ENCODE data around the gene MFSD6.

The MFSD6 gene

DNA sequence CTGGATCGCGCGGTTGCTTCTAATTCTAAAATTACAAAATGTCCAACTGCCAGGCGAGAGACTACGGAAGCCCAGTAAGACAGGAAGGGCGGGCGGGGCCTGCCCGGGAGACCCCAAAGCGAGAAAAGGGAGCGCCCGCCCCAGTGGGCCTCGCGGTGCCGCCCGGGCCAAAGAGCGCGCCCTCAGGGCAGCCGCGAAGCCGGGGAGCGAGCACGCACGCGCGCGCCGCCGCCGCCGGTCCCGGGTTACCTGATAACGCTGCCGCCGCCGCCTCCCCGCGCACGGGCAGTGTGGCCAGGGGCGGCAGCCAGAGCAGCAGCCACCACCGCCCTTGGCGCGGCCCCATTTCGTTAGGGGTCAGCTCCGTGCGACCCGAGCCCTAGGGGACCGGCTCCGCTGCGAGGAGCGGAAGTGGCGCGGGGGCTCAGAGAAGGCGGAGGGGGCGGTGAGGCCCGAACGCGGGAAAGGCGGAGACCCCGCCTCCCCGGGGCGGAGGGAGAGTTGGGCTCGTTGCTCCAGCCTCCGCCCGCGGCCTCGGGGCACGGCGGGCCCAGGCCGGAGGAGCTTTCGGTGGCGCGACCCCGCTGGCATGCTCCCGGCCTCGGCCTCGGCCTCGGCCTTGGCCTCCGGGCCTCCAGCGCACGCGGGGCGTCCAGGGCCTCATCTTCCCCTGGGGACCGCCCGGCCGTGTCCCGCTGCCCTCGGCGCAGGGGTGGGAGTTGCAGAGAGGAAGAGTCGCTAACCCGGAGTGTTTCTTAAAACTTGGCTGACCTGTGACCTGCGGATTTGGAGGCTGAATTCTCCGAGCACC, 126.4 kb downstream of the MFSD6 start, which contains the start of gene NEMP2:
Gene NEMP2 (minus strand): TSS at position 413 of the 811 bp plus-strand sequence. CDS start 67 bp downstream, at position 346.
- peak; percentile 82 for DNase-seq

DNA sequence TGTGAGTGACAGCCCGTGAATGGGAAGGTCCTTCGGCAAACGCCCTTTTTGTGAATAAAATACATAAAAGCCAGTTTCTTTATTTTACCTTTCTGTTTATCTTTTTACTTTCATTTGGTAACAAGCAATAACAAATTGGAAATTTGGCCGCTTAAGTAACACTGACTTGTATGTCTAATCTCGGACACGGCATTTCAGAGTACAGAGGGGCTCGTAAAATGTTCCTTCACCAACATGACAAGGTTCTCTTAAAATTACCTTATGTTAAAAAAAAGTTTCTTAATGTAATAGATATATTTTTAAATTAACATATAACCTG, 126.9 kb downstream of the MFSD6 start:
- peak; percentile 39 for DNase-seq

DNA sequence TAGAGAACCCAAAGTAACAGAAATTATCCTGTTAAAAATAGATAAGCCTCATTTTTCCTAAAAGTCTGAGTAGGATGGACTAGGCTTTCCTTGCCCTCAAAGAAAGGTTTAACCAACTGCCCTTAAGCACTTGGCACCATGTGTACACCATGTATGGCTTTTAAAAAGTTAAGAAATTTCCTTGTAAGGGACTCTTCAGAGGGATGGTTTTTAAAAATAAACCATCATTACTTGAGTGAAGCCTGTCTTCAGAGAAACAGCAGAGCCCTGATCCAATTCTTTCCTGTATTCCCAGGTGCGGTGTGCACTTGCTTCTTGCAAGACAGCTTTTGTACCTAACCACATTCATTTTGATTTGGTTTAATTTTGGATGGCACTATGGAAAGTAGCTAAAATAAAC, 127.4 kb downstream of the MFSD6 start:
- peak; percentile 46 for DNase-seq

DNA sequence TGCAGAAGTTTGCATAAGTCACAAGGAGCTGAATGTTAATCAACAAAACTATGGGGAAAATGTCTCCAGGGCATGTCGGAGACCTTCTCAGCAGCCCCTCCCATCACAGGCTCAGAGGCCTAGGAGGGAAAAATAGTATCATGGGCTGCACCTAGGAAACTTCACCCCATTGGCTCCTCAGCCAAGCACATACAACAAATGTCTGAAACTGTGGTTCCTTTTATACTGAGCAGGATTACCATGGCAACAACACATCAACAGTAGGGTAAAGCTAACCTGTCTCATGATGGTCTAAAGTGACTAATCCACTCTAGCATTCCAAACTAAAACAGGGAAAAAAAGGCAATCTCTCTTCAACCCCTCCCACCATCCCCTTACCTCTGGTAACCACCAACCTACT, 129.6 kb downstream of the MFSD6 start:
- DNase-seq = no peak

DNA sequence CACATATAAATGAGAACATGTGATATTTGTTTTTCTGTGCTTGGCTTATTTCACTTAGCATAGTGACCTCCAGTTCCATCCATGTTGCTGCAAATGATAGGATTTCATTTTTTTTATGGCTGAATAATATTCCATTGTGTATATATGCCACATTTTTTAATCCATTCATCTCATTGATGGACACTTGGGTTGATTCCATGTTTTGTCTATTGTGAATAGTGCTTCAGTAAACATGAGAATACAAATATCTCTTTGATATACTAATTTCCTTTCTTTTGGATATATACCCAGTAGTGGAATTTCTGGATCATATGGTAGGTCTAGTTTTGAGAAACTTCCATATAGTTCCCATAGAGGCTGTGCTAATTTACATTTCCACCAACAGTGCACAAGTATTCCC, 130.0 kb downstream of the MFSD6 start:
- DNase-seq = no peak

DNA sequence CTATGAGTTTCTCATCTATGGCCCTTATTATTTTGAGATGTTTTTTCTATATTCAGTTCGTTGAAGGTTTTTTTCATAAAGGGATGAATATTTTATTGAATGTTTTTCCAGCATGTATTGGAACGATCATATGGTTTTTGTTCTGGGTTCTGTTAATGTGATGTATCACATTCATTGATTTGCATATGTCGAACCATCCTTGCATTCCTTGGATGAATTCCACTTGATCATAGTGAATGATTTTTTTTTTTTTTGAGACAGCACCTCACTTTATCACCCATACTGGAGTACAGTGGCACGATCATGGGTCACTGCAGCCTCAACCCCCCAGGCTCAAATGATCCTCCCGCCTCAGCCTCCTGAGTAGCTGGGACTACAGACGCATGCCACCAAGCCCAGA, 131.9 kb downstream of the MFSD6 start:
- DNase-seq = no peak

DNA sequence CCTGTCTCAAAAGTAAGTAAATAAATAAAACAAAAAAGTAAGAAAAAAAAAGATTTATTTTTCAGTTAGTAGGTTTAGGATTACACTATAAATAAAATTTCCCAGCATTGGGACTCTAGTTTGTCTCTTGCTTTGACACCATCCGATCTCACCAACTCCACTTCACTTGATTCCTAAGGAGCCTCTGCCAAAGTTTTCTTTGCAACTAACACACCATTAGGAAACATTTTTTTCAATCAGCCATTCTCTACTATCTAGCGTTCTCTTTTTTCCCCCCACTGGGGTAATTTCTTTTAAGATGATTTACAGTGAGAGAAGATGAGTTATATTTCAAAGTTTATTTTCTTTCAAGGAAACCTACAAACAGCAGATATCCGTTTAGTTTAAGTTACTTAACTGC, 136.9 kb downstream of the MFSD6 start:
- DNase-seq = no peak

DNA sequence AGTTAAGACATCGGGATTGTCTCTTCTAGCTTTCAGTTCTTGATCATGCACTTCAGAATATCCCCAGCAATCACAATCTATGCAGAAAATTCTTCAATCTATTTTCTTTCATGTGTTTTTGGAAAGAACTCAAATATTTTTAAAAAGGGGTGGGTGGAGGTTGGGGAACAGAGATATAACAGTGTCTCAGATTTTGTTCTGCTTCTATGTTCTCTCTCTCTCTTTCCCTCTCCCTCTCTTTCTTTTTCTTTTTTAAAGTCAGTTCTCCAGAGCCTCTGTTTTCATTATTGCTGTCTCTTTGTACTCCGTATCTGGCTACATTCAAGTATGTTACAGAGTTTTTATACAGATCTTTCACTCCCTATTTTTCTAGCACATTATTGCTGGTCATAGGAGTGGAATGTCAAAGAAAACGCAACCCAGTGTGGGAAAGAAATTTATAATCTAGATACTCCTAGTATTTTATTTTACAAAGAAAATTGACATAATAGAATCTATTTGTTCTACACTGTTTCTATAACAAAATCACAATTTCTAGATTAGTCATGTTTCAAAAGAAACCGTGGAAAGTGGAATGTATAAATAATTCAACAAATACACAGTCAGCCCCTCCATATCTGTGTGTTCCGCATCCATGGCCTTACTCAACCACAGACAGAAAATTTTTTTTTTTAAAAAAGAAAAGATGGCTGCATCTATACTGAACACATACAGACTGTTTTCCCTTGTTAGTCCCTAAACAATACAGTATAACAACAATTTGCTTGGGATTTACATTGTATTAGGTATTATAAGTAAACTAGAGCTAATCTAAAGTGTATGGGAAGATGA, 137.6 kb downstream of the MFSD6 start:
- DNase-seq = no peak

DNA sequence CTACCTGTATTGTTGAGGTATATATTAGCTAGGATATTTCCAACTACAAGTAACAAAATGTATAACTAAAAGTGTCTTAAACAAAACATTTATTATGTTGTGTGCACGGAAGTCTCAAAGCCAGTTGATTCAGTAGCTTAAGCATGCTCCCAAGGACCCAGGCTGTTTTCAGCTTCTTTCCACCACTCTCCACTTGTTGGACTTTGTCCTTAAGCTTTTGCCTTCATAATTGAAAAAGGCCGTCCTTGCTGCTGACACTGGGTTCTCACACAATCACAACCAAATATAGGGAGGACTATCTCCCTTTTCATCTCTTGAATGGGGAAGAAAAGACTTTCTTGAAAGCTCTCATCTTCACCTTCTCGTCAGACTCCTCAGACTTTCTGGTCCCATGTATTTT, 138.6 kb downstream of the MFSD6 start:
- no peak for DNase-seq

DNA sequence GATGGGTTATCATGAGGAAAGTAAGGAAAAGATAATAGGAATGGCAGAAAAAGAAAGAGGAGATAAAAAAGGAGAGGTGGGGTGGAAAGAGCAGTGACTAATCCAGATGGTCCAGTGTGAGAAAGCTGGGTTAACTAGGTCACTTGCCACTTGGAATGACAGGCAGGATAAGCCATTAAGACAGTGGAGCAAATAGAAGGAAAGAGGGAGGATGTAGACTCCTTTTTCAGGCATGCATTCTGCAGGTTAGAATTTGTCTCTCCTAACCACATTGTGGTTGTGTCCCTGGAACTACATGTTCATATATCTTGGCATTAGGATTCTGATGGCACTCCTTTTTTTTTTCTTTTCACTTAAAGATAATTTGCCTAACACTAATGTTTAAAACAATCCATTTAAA, 139.7 kb downstream of the MFSD6 start:
- no peak for DNase-seq

DNA sequence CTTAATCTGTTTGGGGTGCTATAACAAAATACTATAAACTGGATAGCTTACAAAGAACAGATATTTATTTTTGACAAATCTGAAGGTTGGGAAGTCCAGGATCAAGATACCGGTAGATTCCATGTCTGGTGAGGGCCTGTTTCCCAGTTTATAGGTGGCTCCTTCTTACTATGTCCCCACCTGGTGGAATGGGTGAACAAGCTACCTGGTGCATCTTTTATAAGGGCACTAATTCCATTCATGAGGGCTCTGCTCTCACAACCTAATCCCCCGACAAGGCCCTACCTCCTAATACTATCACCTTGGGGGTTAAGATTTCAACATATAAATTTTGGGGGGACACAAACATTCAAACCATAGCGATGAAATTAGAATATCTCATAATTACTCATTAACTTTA, 142.0 kb downstream of the MFSD6 start:
- DNase-seq = no peak
